Peyer's patch (tissue), 4 donors: ENCODE measurements around the gene WFDC10B. TPM values are rescaled to one million over a fixed set of nuclear protein-coding genes. Genes with fewer than 3 reads are reported as not detected.
"Not testable (repeated sequence)": the region's sequence is repeated elsewhere in the genome, so short reads cannot be mapped to it uniquely, and the experiment has no call there.

Experiments
- DNase-seq, 3 donors: peaks; one replicate each; pipeline ENCODE4 v3.0.0-alpha.2; 2017 to 2019
- H3K27ac ChIP-seq, 4 donors: fragments of 200-600 bp; sonication (generic); one replicate each; pipeline ENCODE4 v1.5.1; 2016 to 2019
- H3K27me3 ChIP-seq, 2 donors: fragments of 200-600 bp; sonication (generic); one replicate each; pipeline ENCODE4 v1.5.1; 2019
- H3K36me3 ChIP-seq, 3 donors: fragments of 200-600 bp; sonication (generic); one replicate each; pipeline ENCODE4 v1.5.1; 2016 to 2019
- H3K4me1 ChIP-seq, 4 donors: fragments of 200-600 bp; sonication (generic); one replicate each; pipeline ENCODE4 v1.5.1; 2016 to 2019
- H3K4me3 ChIP-seq, 4 donors: fragments of 200-600 bp; sonication (generic); 1 replicate in 3 of 4; 2 replicates in 1 of 4; pipeline ENCODE4 v1.5.1; 2016 to 2019; ENCODE audit warnings: mild to moderate bottlenecking in 1 of 4
- H3K9me3 ChIP-seq, 4 donors: fragments of 200-600 bp; sonication (generic); one replicate each; pipeline ENCODE4 v1.5.1; 2016 to 2019; ENCODE audit warnings: mild to moderate bottlenecking in 1 of 4
- POLR2A ChIP-seq, 2 donors: fragments of 450-650 bp; IDR thresholded peaks; one replicate each; pipeline ENCODE4 v1.5.1; 2017; ENCODE audit warnings: antibody characterized with exemption in 2 of 2, mild to moderate bottlenecking in 2 of 2, moderate library complexity in 2 of 2
- total RNA-seq, 4 donors: library from RNA; depleted of rRNA; stranded (reverse); fragments of >200 nt; gene quantifications; one replicate each; pipeline ENCODE4 v1.1.0, GENCODE V29; 2016
- TF ChIP-seq, protein P1 (sequence below), 6 experiments: fragments of 450-650 bp in 4 of 6; fragments of 200-600 bp in 2 of 6; sonication (generic) in 1 of 6; IDR thresholded peaks; one replicate each; pipeline ENCODE4 v1.5.1; 2017 to 2019; ENCODE audit warnings: antibody characterized with exemption in 6 of 6, mild to moderate bottlenecking in 3 of 6, moderate library complexity in 1 of 6

The WFDC10B gene
- total RNA-seq, 4 donors from 2014 or later: not detected

- Histone ChIP-seq H3K9me3 (no peaks in the 10 kb centered on the region), H3K4me1 (no peaks in the 10 kb centered on the region), H3K4me3 (no peak overlapping the region), H3K27me3 (no peaks in the 10 kb centered on the region), H3K27ac (no peak overlapping the region), H3K36me3 (no peaks in the 10 kb centered on the region)
- TF ChIP-seq POLR2A (IDR thresholded peaks at IDR 0.05): no peak
- TF ChIP-seq, protein P1, sequence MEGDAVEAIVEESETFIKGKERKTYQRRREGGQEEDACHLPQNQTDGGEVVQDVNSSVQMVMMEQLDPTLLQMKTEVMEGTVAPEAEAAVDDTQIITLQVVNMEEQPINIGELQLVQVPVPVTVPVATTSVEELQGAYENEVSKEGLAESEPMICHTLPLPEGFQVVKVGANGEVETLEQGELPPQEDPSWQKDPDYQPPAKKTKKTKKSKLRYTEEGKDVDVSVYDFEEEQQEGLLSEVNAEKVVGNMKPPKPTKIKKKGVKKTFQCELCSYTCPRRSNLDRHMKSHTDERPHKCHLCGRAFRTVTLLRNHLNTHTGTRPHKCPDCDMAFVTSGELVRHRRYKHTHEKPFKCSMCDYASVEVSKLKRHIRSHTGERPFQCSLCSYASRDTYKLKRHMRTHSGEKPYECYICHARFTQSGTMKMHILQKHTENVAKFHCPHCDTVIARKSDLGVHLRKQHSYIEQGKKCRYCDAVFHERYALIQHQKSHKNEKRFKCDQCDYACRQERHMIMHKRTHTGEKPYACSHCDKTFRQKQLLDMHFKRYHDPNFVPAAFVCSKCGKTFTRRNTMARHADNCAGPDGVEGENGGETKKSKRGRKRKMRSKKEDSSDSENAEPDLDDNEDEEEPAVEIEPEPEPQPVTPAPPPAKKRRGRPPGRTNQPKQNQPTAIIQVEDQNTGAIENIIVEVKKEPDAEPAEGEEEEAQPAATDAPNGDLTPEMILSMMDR (IDR thresholded peaks at IDR 0.05): no peak
- DNase-seq: no peak
Measured at GRCh38 chr20:45735552-45735951, 30.7 kb upstream of the WFDC10B start.

DNA sequence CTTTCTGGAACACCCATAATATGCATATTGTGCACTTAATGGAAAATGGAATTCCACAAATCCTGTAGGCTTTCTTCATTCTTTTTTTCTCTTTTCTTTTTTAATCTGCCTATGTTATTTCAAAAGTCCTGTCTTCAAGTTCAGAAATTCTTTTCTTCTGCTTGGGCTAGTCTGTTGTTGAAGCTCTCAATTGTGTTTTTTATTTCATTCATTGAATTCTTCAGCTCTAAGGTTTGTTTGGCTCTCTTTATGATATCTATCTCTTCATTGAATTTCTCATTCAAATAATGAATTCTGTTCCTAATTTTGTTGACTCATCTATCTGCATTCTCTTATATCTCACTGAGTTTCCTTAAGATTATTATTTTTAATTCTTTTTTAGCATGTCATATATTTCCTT lies 27.4 kb upstream of the WFDC10B start:
- Histone ChIP-seq H3K36me3 (no peaks in the 10 kb centered on the region), H3K27ac (no peak overlapping the region), H3K4me1 (no peaks in the 10 kb centered on the region), H3K9me3 (no peaks in the 10 kb centered on the region), H3K27me3 (no peaks in the 10 kb centered on the region), H3K4me3 (no peak overlapping the region)
- DNase-seq: no peak
- TF ChIP-seq POLR2A (IDR thresholded peaks at IDR 0.05): no peak
- TF ChIP-seq, protein P1 (IDR thresholded peaks at IDR 0.05): no peak

DNA sequence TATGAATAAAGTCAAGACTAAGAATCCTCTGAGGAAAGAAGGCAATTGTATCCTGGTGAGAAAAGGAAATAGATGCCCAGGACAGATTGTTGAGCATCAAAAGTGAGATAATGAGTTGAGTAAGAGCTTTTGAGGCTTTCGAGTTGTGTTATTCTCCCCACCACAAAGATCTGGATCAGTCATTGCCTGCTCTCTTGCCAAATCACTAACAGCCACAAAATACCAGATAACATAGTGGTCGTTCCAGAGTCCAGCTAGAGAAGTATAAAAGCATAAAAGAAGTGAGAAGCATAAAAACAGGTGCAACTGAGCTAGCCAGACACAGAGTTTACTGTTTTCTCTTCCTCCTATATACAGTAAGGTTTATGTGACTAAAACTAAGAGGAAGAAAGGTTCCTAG lies 22.2 kb upstream of the WFDC10B start:
- no peak for DNase-seq
- H3K27ac ChIP-seq: no peak overlapping the region
- TF ChIP-seq POLR2A (IDR thresholded peaks at IDR 0.05): no peak
- TF ChIP-seq, protein P1 (IDR thresholded peaks at IDR 0.05): no peak
- no peak overlapping the region for H3K4me3 ChIP-seq
- H3K4me1 ChIP-seq: no peaks in the 10 kb centered on the region
- H3K9me3 ChIP-seq: no peaks in the 10 kb centered on the region
- no peaks in the 10 kb centered on the region for H3K27me3 ChIP-seq
- H3K36me3 ChIP-seq: no peaks in the 10 kb centered on the region

- H3K4me3 ChIP-seq: no peak overlapping the region
- H3K36me3 ChIP-seq: no peaks in the 10 kb centered on the region
- TF ChIP-seq, protein P1 (IDR thresholded peaks at IDR 0.05): no peak
- no peak for TF ChIP-seq POLR2A (IDR thresholded peaks at IDR 0.05)
- no peaks in the 10 kb centered on the region for H3K27me3 ChIP-seq
- DNase-seq: no peak
- no peaks in the 10 kb centered on the region for H3K9me3 ChIP-seq
- no peaks in the 10 kb centered on the region for H3K4me1 ChIP-seq
- H3K27ac ChIP-seq: no peak overlapping the region
Measured at GRCh38 chr20:45725134-45725533, 20.3 kb upstream of the WFDC10B start.

GRCh38 chr20:45722047-45722446 lies 17.2 kb upstream of the WFDC10B start, which contains the start of gene SPINT4:
Gene SPINT4 (plus strand): TSS chr20:45722347. CDS start chr20:45722368, 21 bp downstream.
- TF ChIP-seq POLR2A (IDR thresholded peaks at IDR 0.05): no peak
- TF ChIP-seq, protein P1 (IDR thresholded peaks at IDR 0.05): no peak

DNA sequence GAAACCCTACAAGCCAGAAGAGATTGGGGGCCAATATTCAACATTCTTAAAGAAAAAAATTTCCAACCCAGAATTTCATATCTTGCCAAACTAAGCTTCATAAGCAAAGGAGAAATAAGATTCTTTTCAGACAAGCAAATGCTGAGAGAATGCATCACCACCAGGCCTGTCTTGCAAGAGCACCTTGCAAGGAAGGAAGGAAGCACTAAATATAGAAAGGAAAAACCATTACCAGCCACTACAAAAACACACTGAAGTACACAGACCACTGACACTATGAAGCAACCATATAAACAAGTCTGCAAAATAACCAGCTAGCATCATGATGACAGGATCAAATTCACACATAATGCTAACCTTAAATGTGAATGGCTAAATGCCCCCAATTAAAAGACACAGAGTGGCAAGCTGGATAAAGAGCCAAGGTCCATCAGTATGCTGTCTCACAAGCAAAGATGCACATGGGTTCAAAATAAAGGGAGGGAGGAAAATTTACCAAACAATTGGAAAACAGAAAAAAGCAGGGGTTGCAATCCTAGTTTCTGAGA lies 11.4 kb upstream of the WFDC10B start:
- DNase-seq: not testable (repeated sequence)

More at GRCh38 chr20:45722047-45722446, 17.2 kb upstream of the WFDC10B start, which contains the start of gene SPINT4:
- no peaks in the 10 kb centered on the region for H3K4me1 ChIP-seq
- no peak within 1 kb of the TSS for H3K4me3 ChIP-seq
- H3K27me3 ChIP-seq: no peaks in the 10 kb centered on the region
- DNase-seq: no peak
- no peak within 1 kb of the TSS for H3K27ac ChIP-seq
- no peaks in the 10 kb centered on the region for H3K36me3 ChIP-seq
- no peaks in the 10 kb centered on the region for H3K9me3 ChIP-seq

More for the DNA sequence above, 11.4 kb upstream of the WFDC10B start:
- H3K27me3 ChIP-seq, H3K4me3 ChIP-seq, H3K4me1 ChIP-seq, H3K36me3 ChIP-seq, H3K27ac ChIP-seq, H3K9me3 ChIP-seq: not testable (repeated sequence)
